ENCODE measurements around the gene ITLN1.
"Not testable (repeated sequence)": the region's sequence is repeated elsewhere in the genome, so short reads cannot be mapped to it uniquely, and the experiment has no call there.

The ITLN1 gene

GRCh38 chr1:160904783-160905616 lies 20.0 kb upstream of the ITLN1 start:
- Histone ChIP-seq H3K27me3 (ENCODE audit: insufficient read depth, low read length) (no peaks in the 10 kb centered on the region), H3K4me3 (ENCODE audit: low read length) (no peak overlapping the region), H3K9ac (ENCODE audit: low read depth, low read length) (no peak overlapping the region), H3K9me3 (ENCODE audit: insufficient read depth, low read depth, low read length) (no peaks in the 10 kb centered on the region), H3K4me1 (ENCODE audit: insufficient read depth, low read length) (no peaks in the 10 kb centered on the region), H3K27ac (ENCODE audit: low read length) (no peak overlapping the region), H3K36me3 (ENCODE audit: insufficient read depth, low read depth, low read length) (no peaks in the 10 kb centered on the region)

GRCh38 chr1:160902251-160902650 lies 17.3 kb upstream of the ITLN1 start:
- not testable (repeated sequence) for H3K9me3 ChIP-seq (ENCODE audit: insufficient read depth, low read depth, low read length); H3K27ac ChIP-seq (ENCODE audit: low read length); H3K36me3 ChIP-seq (ENCODE audit: insufficient read depth, low read depth, low read length); H3K4me1 ChIP-seq (ENCODE audit: insufficient read depth, low read length); H3K4me3 ChIP-seq (ENCODE audit: low read length); H3K27me3 ChIP-seq (ENCODE audit: insufficient read depth, low read length); H3K9ac ChIP-seq (ENCODE audit: low read depth, low read length)

- H3K27ac ChIP-seq (ENCODE audit: low read length), result no peak overlapping the region
- H3K4me3 ChIP-seq (ENCODE audit: low read length), result no peak overlapping the region
- no peaks in the 10 kb centered on the region for H3K36me3 ChIP-seq (ENCODE audit: insufficient read depth, low read depth, low read length)
- no peak overlapping the region for H3K9ac ChIP-seq (ENCODE audit: low read depth, low read length)
- no peaks in the 10 kb centered on the region for H3K9me3 ChIP-seq (ENCODE audit: insufficient read depth, low read depth, low read length)
- no peaks in the 10 kb centered on the region for H3K27me3 ChIP-seq (ENCODE audit: insufficient read depth, low read length)
- H3K4me1 ChIP-seq (ENCODE audit: insufficient read depth, low read length), result no peaks in the 10 kb centered on the region
These were observed 16.8 kb upstream of the ITLN1 start for GRCh38 chr1:160901768-160902167.

- H3K27me3 ChIP-seq (ENCODE audit: insufficient read depth, low read length); H3K27ac ChIP-seq (ENCODE audit: low read length); H3K9me3 ChIP-seq (ENCODE audit: insufficient read depth, low read depth, low read length); H3K36me3 ChIP-seq (ENCODE audit: insufficient read depth, low read depth, low read length); H3K4me3 ChIP-seq (ENCODE audit: low read length); H3K4me1 ChIP-seq (ENCODE audit: insufficient read depth, low read length); H3K9ac ChIP-seq (ENCODE audit: low read depth, low read length): not testable (repeated sequence)
These were observed 15.7 kb upstream of the ITLN1 start for GRCh38 chr1:160900683-160901082.

- not testable (repeated sequence) for H3K4me3 ChIP-seq (ENCODE audit: low read length); H3K9me3 ChIP-seq (ENCODE audit: insufficient read depth, low read depth, low read length); H3K4me1 ChIP-seq (ENCODE audit: insufficient read depth, low read length); H3K27ac ChIP-seq (ENCODE audit: low read length); H3K9ac ChIP-seq (ENCODE audit: low read depth, low read length); H3K27me3 ChIP-seq (ENCODE audit: insufficient read depth, low read length); H3K36me3 ChIP-seq (ENCODE audit: insufficient read depth, low read depth, low read length)
These were observed 9.6 kb upstream of the ITLN1 start for GRCh38 chr1:160894368-160895135.

GRCh38 chr1:160891474-160891873 lies 6.5 kb upstream of the ITLN1 start:
- Histone ChIP-seq H3K36me3 (ENCODE audit: insufficient read depth, low read depth, low read length) (no peaks in the 10 kb centered on the region), H3K4me3 (ENCODE audit: low read length) (no peak overlapping the region), H3K27me3 (ENCODE audit: insufficient read depth, low read length) (no peaks in the 10 kb centered on the region), H3K4me1 (ENCODE audit: insufficient read depth, low read length) (no peaks in the 10 kb centered on the region), H3K27ac (ENCODE audit: low read length) (no peak overlapping the region), H3K9me3 (ENCODE audit: insufficient read depth, low read depth, low read length) (no peaks in the 10 kb centered on the region), H3K9ac (ENCODE audit: low read depth, low read length) (no peak overlapping the region)

GRCh38 chr1:160888926-160889325 lies 3.9 kb upstream of the ITLN1 start:
- no peaks in the 10 kb centered on the region for H3K9me3 ChIP-seq (ENCODE audit: insufficient read depth, low read depth, low read length)
- no peaks in the 10 kb centered on the region for H3K27me3 ChIP-seq (ENCODE audit: insufficient read depth, low read length)
- no peaks in the 10 kb centered on the region for H3K36me3 ChIP-seq (ENCODE audit: insufficient read depth, low read depth, low read length)
- H3K27ac ChIP-seq (ENCODE audit: low read length), result no peak overlapping the region
- H3K9ac ChIP-seq (ENCODE audit: low read depth, low read length), result no peak overlapping the region
- H3K4me3 ChIP-seq (ENCODE audit: low read length), result no peak overlapping the region
- no peaks in the 10 kb centered on the region for H3K4me1 ChIP-seq (ENCODE audit: insufficient read depth, low read length)

- Histone ChIP-seq H3K36me3 (ENCODE audit: insufficient read depth, low read depth, low read length) (no peaks in the 10 kb centered on the region), H3K27ac (ENCODE audit: low read length) (no peak overlapping the region), H3K9me3 (ENCODE audit: insufficient read depth, low read depth, low read length) (no peaks in the 10 kb centered on the region), H3K4me1 (ENCODE audit: insufficient read depth, low read length) (no peaks in the 10 kb centered on the region), H3K4me3 (ENCODE audit: low read length) (no peak overlapping the region), H3K27me3 (ENCODE audit: insufficient read depth, low read length) (no peaks in the 10 kb centered on the region), H3K9ac (ENCODE audit: low read depth, low read length) (no peak overlapping the region)
These were observed 2.1 kb upstream of the ITLN1 start for GRCh38 chr1:160887071-160887470.

GRCh38 chr1:160884579-160884978 lies 401 bp downstream of the ITLN1 start:
- Histone ChIP-seq H3K27ac (ENCODE audit: low read length) (no peak overlapping the region), H3K27me3 (ENCODE audit: insufficient read depth, low read length) (no peaks in the 10 kb centered on the region), H3K4me1 (ENCODE audit: insufficient read depth, low read length) (no peaks in the 10 kb centered on the region), H3K9me3 (ENCODE audit: insufficient read depth, low read depth, low read length) (no peaks in the 10 kb centered on the region), H3K36me3 (ENCODE audit: insufficient read depth, low read depth, low read length) (no peaks in the 10 kb centered on the region), H3K9ac (ENCODE audit: low read depth, low read length) (no peak overlapping the region), H3K4me3 (ENCODE audit: low read length) (no peak overlapping the region)

GRCh38 chr1:160883581-160884513 lies 1.1 kb downstream of the ITLN1 start:
- no peaks in the 10 kb centered on the region for H3K36me3 ChIP-seq (ENCODE audit: insufficient read depth, low read depth, low read length)
- no peaks in the 10 kb centered on the region for H3K4me1 ChIP-seq (ENCODE audit: insufficient read depth, low read length)
- no peak overlapping the region for H3K9ac ChIP-seq (ENCODE audit: low read depth, low read length)
- H3K27me3 ChIP-seq (ENCODE audit: insufficient read depth, low read length), result no peaks in the 10 kb centered on the region
- H3K9me3 ChIP-seq (ENCODE audit: insufficient read depth, low read depth, low read length), result no peaks in the 10 kb centered on the region
- no peak overlapping the region for H3K4me3 ChIP-seq (ENCODE audit: low read length)
- no peak overlapping the region for H3K27ac ChIP-seq (ENCODE audit: low read length)

- H3K27me3 ChIP-seq (ENCODE audit: insufficient read depth, low read length), result no peaks in the 10 kb centered on the region
- H3K4me1 ChIP-seq (ENCODE audit: insufficient read depth, low read length), result no peaks in the 10 kb centered on the region
- no peak overlapping the region for H3K27ac ChIP-seq (ENCODE audit: low read length)
- no peaks in the 10 kb centered on the region for H3K9me3 ChIP-seq (ENCODE audit: insufficient read depth, low read depth, low read length)
- H3K4me3 ChIP-seq (ENCODE audit: low read length), result no peak overlapping the region
- H3K36me3 ChIP-seq (ENCODE audit: insufficient read depth, low read depth, low read length), result no peaks in the 10 kb centered on the region
- no peak overlapping the region for H3K9ac ChIP-seq (ENCODE audit: low read depth, low read length)
These were observed 2.4 kb downstream of the ITLN1 start for GRCh38 chr1:160882582-160882981.

Data from iPS-20b (cell line).